ENCODE data around the gene VPS33A. TPM values are rescaled to one million over a fixed set of nuclear protein-coding genes. Genes with fewer than 3 reads are reported as not detected.

Gene VPS33A
- total RNA-seq, 2 experiments from 2014 or later = 12.0 to 14.2 TPM

DNA sequence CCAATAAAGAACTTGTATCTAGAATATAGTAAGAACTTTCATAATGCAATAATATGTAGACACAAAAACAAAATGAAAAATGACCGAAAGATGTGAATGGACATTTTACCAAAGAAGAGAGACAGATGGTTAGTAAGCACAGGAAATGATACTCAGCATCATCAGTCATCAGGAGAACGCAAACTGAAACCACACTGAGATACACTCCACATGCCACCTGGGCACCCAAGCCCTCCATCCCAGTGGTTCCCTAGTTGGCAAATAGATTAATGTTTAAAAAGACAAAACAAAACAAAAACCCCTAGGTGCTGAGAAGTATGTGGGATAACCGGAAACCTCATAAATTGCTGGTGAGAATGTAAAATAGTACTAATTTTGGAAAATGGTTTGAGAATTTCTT, 26.8 kb upstream of the VPS33A start:
- peaks cover 56% of the 10 kb centered on the region for H3K36me3 Mint-ChIP-seq (ENCODE audit: low read depth)

DNA sequence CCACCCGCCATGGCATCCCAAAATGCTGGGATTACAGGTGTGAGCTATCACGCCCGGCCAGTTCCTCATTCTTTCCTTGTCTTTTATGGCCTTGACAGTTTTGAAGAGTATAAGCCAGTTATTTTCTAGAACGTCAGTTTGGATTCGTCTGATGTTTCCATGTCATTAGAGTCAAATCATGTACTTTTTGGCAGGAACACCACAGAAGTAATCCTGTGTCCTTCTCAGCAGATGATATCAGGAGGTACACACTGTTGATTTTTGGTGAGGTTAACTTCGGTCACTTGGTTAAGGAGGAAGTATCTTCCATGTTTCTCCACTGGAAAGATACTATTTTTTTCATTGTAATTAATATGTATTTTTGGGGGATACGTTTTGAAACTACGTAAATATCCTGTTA, 25.1 kb upstream of the VPS33A start:
- H3K4me1 ChIP-seq (ENCODE audit: insufficient read depth, low read length) = no peaks in the 10 kb centered on the region
- Mint-ChIP-seq H3K36me3 (ENCODE audit: low read depth) (peaks cover 51% of the 10 kb centered on the region), H3K4me1 (ENCODE audit: low read depth) (no peaks in the 10 kb centered on the region), H3K4me3 (no peak overlapping the region), H3K27me3 (no peaks in the 10 kb centered on the region), H3K9me3 (no peaks in the 10 kb centered on the region), H3K27ac (no peak overlapping the region)
- H3K4me3 ChIP-seq (ENCODE audit: low read length) = no peak overlapping the region
- ChIA-PET CTCF (no interaction called here), POLR2A (no interaction called here)
- intact Hi-C loops (cut with DNase I, micrococcal nuclease) = no loop called here
- ATAC-seq (ENCODE audit: poor library complexity) (no peak), DNase-seq (no peak)
- H3K27me3 ChIP-seq (ENCODE audit: control insufficient read depth in 1 of 2, insufficient read depth in 2 of 2, low read length in 2 of 2) = no peaks in the 10 kb centered on the region
- H3K36me3 ChIP-seq (ENCODE audit: insufficient read depth, low read length) = peaks cover 8% of the 10 kb centered on the region
- H3K27ac ChIP-seq (ENCODE audit: low read depth in 1 of 2, low read length in 2 of 2) = no peak overlapping the region
- TF ChIP-seq, protein P1, sequence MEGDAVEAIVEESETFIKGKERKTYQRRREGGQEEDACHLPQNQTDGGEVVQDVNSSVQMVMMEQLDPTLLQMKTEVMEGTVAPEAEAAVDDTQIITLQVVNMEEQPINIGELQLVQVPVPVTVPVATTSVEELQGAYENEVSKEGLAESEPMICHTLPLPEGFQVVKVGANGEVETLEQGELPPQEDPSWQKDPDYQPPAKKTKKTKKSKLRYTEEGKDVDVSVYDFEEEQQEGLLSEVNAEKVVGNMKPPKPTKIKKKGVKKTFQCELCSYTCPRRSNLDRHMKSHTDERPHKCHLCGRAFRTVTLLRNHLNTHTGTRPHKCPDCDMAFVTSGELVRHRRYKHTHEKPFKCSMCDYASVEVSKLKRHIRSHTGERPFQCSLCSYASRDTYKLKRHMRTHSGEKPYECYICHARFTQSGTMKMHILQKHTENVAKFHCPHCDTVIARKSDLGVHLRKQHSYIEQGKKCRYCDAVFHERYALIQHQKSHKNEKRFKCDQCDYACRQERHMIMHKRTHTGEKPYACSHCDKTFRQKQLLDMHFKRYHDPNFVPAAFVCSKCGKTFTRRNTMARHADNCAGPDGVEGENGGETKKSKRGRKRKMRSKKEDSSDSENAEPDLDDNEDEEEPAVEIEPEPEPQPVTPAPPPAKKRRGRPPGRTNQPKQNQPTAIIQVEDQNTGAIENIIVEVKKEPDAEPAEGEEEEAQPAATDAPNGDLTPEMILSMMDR (IDR thresholded peaks at IDR 0.05) = no peak
- H3K9me3 ChIP-seq (ENCODE audit: control insufficient read depth in 1 of 2, insufficient read depth in 1 of 2, low read length in 2 of 2) = no peaks in the 10 kb centered on the region

More for the DNA sequence above, 26.8 kb upstream of the VPS33A start:
- ChIA-PET POLR2A (no interaction called here), CTCF (no interaction called here)
- Histone ChIP-seq H3K27ac (ENCODE audit: low read depth in 1 of 2, low read length in 2 of 2) (no peak overlapping the region), H3K36me3 (ENCODE audit: insufficient read depth, low read length) (peaks cover 19% of the 10 kb centered on the region), H3K9me3 (ENCODE audit: control insufficient read depth in 1 of 2, insufficient read depth in 1 of 2, low read length in 2 of 2) (no peaks in the 10 kb centered on the region), H3K27me3 (ENCODE audit: control insufficient read depth in 1 of 2, insufficient read depth in 2 of 2, low read length in 2 of 2) (no peaks in the 10 kb centered on the region), H3K4me1 (ENCODE audit: insufficient read depth, low read length) (no peaks in the 10 kb centered on the region), H3K4me3 (ENCODE audit: low read length) (no peak overlapping the region)
- intact Hi-C loops (cut with DNase I, micrococcal nuclease) = no loop called here
- TF ChIP-seq, protein P1 (IDR thresholded peaks at IDR 0.05) = no peak
- ATAC-seq (ENCODE audit: poor library complexity) (no peak), DNase-seq (no peak)
- Mint-ChIP-seq H3K27ac (no peak overlapping the region), H3K9me3 (no peaks in the 10 kb centered on the region), H3K4me1 (ENCODE audit: low read depth) (no peaks in the 10 kb centered on the region), H3K27me3 (no peaks in the 10 kb centered on the region), H3K4me3 (no peak overlapping the region)

DNA sequence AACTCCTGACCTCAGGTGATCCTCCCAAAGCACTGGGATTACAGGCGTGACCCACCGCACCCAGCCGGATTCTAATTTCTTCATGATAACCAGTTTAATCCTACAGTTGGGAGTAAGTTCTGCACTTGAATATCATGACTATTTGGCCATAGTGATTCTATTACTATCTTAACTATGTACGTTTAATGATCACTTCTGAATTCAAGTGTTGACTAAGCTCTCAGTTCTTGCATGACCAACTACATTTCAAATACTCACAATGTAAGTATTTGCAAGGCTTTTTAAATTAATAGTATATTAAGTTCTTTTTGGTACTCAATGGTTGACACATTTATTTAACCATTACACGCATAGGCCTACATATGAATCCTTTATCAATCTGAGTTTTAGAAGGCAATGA, 17.4 kb upstream of the VPS33A start:
- POLR2A ChIA-PET = no interaction called here
- DNase-seq = no peak
- no peaks in the 10 kb centered on the region for H3K4me1 Mint-ChIP-seq (ENCODE audit: low read depth)
- H3K4me3 ChIP-seq (ENCODE audit: low read length) = no peak overlapping the region
- no peaks in the 10 kb centered on the region for H3K9me3 ChIP-seq (ENCODE audit: control insufficient read depth in 1 of 2, insufficient read depth in 1 of 2, low read length in 2 of 2)
- no peak for ATAC-seq (ENCODE audit: poor library complexity)
- no peaks in the 10 kb centered on the region for H3K9me3 Mint-ChIP-seq
- H3K27ac ChIP-seq (ENCODE audit: low read depth in 1 of 2, low read length in 2 of 2) = no peak overlapping the region
- H3K4me1 ChIP-seq (ENCODE audit: insufficient read depth, low read length) = no peaks in the 10 kb centered on the region
- no peaks in the 10 kb centered on the region for H3K27me3 ChIP-seq (ENCODE audit: control insufficient read depth in 1 of 2, insufficient read depth in 2 of 2, low read length in 2 of 2)
- intact Hi-C loops (cut with DNase I, micrococcal nuclease) = no loop called here
- CTCF ChIA-PET = interaction anchor here (0.6 kb wide), 1 partner anchor 150 kb away, joined by 3 read pairs; no protein-coding TSS in a partner anchor
- no peak overlapping the region for H3K27ac Mint-ChIP-seq
- H3K36me3 Mint-ChIP-seq (ENCODE audit: low read depth) = peaks cover 32% of the 10 kb centered on the region
- H3K4me3 Mint-ChIP-seq = no peak overlapping the region
- no peaks in the 10 kb centered on the region for H3K27me3 Mint-ChIP-seq
- peaks cover 37% of the 10 kb centered on the region for H3K36me3 ChIP-seq (ENCODE audit: insufficient read depth, low read length)
- TF ChIP-seq, protein P1 (IDR thresholded peaks at IDR 0.05) = no peak
